ENCODE results near the gene SH3RF1.
"Not testable (repeated sequence)": the region's sequence is repeated elsewhere in the genome, so short reads cannot be mapped to it uniquely, and the experiment has no call there.

Gene SH3RF1

GRCh38 chr4:169200361-169201030 lies 70.3 kb downstream of the SH3RF1 start:
- DNase-seq (ENCODE audit: low read depth) = no peak

DNA sequence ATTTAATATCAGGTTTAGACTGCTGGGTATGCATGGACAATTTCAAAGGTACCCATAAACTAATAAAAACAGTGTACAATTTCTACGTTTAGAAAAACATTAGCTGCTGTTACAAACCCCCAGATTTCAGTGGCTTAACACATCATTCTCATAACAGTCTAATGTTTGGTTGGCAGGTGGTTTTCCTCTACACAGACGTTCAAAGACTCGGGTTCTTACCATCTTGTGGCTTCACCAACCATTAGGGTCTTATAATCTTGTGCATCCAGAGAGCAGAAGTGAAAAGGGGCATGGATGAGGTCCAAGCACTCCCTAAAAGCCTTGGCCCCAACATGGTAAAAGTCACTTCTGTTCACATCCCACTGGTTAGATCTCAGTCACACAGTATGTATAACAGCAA lies 71.6 kb downstream of the SH3RF1 start:
- no peak for DNase-seq (ENCODE audit: low read depth)

GRCh38 chr4:169198167-169198566 lies 72.6 kb downstream of the SH3RF1 start:
- no peak for DNase-seq (ENCODE audit: low read depth)

DNA sequence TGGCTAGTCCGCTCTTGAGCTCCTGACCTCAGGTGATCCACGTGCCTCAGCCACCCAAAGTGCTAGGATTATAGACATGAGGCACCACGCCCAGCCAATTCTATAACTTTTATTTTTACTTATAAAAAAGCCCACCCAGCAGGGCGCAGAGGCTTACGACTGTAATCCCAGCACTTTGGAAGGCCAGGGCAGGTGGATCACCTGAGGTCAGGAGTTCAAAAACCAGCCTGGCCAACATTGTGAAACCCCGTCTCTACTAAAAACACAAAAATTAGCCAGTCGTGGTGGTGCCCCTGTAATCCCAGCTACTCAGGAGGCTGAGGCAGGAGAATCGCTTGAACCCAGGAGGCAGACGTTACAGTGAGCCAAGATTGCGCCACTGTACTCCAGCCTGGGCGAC lies 73.5 kb downstream of the SH3RF1 start:
- not testable (repeated sequence) for DNase-seq (ENCODE audit: low read depth)

DNA sequence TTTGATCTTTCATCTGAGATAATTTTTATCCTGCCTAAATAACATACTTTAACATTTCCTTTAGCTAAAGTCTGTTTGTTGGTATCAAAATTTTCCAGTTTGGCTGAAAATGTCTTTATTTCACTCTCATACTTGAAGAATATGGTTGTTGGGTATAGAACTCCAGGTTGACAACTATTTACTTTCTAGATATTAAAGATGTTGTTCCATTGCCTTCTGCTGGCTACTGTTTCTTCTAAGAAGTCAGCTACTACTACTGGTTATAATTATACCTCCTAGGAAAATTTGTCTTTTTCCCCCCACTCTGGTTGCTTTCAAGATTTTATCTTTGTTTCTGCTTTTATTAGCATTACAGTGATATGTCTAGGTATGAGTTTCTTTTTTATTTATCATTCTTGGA lies 75.7 kb downstream of the SH3RF1 start:
- DNase-seq (ENCODE audit: low read depth) = no peak

DNA sequence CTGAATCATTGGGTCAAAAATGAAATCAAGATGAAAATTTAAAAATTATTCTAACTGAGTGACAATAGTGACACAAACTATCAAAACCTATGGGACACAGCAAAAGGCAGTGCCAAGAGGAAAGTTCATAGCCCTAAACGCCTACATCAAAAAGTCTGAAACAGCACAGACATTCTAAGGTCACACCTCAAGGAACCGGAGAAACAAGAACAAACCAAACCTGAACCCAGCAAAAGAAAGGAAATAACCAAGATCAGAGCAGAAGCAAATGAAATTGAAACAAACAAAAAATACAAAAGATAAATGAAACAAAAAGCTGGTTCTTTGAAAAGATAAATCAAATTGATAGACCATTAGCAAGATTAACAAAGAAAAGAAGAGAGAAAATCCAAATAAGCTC lies 80.8 kb downstream of the SH3RF1 start:
- DNase-seq (ENCODE audit: low read depth) = not testable (repeated sequence)

- DNase-seq (ENCODE audit: low read depth) = no peak
Observed at GRCh38 chr4:169189372-169189771, 81.4 kb downstream of the SH3RF1 start.

GRCh38 chr4:169188204-169188603 lies 82.6 kb downstream of the SH3RF1 start:
- no peak for DNase-seq (ENCODE audit: low read depth)

- no peak for DNase-seq (ENCODE audit: low read depth)
Observed at GRCh38 chr4:169185133-169185956, 85.4 kb downstream of the SH3RF1 start.

DNA sequence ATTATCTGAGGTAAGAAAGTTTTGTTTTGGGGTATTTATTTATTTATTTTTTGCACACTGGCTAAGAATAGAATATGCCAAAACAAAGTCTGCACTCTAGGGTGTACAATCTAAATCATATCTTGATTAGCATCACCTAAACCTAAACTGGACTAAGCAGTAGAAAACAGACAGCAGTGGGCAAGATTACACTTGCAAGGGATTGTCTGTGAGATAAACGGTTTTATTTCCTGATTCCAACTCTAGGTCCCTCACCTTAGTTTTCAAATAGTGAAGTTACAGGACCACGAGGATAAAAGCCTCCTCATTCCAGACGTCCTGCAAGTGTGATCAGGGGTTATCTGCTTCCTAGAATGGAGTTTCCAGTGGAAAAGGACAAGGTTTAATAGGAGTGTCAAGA lies 86.1 kb downstream of the SH3RF1 start:
- no peak for DNase-seq (ENCODE audit: low read depth)

GRCh38 chr4:169184236-169184635 lies 86.5 kb downstream of the SH3RF1 start:
- no peak for DNase-seq (ENCODE audit: low read depth)

DNA sequence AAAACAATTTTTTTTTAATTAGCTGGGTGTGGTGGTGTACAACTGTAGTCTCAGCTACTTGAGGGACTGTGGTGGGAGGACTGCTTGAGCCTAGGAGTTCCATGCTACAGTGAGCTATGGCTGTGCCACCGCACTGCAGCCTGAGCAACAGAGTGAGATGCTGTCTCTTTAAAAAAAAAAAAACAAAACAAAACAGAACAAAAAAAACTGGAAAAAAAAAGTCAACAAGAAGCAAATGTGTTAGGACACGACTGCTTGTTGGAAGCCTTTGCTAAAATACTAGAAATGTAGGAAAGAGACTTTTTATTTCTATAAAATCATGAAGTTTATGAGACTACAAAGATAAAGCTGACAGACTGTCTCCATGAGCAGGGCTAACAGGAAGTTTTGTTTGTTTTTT lies 87.2 kb downstream of the SH3RF1 start:
- no peak for DNase-seq (ENCODE audit: low read depth)

- no peak for DNase-seq (ENCODE audit: low read depth)
Observed at GRCh38 chr4:169179609-169180521, 90.9 kb downstream of the SH3RF1 start.

DNA sequence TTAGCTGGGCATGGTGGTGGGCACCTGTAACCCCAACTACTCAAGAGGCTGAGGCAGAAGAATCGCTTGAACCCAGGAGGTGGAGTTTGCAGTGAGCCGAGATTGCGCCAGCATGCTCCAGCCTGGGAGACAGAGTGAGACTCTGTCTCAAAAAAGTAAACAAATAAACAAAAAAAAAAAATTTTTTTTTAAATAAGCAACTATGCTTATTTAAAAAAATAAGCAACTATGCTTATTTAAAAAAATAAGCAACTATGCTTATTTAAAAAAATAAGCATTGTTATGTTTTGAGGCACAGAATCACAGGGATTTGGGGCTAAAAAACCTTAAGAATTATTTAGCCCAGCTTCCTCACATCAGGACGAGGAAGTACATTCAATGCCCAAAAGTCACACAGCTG lies 92.7 kb downstream of the SH3RF1 start:
- DNase-seq (ENCODE audit: low read depth) = not testable (repeated sequence)

GRCh38 chr4:169175476-169175875 lies 95.3 kb downstream of the SH3RF1 start:
- DNase-seq (ENCODE audit: low read depth) = no peak

GRCh38 chr4:169175035-169175434 lies 95.7 kb downstream of the SH3RF1 start:
- no peak for DNase-seq (ENCODE audit: low read depth)

DNA sequence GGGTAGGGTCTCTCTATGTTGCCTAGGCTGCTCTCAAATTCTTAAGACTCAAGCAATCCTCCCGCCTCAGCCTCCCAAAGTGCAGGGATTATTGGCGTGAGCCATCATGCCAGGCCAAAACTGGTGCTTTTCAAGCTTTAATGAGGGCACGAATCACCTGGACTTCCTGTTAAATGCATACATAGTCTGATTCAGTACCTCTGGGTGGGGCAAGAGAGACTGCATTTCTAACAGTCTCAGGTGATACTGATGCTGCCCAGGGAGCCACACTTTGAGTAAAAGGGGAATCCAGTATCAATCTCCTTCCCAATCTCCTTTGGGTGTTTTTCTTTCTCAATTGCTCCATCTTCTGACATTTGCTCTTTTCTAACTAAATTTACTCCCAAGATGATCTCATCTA lies 96.5 kb downstream of the SH3RF1 start:
- no peak for DNase-seq (ENCODE audit: low read depth)

DNA sequence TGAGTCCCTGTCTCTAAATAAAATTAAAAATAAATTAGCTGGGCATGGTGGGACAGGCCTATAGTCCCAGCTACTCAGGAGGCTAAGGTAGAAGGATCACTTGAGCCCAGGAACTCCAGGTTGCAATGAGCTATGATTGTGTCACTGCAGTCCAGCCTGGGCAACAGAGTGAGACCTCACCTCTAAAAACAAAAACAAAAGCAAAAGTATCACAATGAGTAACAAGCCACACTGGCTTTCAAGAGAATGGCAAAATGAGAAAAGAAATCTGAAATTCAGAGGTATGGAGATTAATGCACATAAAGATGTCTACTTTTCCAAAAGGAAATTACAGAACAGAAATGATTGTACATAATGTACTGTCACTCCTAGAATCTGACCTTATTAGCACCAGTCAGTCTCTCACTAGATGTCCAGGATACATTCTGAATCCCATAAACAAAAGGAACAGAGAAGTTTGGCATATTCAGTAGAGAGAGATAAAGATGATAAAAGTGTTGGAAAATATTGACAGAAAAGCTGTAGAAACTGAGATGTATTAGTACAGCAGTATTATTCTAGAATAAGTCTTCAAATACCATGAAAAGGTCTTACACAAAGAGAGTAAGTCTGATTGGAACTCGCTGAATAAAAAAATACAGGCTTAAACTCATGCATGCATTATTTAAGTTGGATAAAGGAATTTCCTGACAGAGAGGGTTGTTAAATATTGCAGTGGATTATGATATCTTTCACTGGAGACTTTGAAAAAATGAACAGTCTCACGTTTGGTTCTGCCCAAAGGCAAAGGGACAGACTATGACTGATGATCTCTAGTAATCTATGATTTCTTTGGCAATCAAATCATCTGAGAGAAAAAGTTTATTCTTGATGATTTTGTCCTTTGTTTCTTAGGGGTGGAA lies 102.5 kb downstream of the SH3RF1 start:
- DNase-seq (ENCODE audit: low read depth) = no peak

DNA sequence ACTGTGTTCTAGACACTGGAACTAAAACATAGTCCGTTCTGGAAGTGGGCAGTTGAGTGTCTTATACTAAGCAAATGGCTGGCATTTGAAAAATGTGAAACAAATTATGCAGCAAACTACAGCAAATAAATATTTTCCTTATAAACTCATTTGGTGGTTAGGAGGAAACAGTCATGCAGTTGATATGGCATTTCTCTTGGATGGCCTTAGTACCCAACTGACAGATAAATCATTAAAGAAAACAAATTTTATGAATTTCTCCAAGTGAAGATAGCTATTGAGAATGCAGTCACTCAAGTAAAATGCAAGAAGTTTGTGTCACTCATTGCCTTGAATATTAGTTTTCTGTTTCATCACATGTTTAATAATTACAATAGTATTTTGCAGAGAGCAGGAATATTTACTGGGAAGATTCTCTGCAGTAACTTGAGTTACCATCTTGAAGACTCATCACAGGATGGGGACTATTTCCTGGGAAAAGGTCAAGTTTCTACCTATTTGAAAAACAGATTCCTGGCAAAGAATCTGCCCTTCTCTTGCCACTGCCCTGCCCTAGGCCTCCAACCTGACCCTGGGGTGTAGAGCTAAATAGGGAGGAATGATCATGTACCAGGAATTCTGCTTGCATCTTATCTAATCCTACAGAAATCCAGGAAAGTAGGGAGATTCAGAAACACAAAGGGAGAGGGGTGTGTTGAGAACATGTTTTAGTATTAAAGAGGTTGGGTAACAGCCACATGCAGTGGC lies 105.9 kb downstream of the SH3RF1 start:
- DNase-seq (ENCODE audit: low read depth) = no peak

DNA sequence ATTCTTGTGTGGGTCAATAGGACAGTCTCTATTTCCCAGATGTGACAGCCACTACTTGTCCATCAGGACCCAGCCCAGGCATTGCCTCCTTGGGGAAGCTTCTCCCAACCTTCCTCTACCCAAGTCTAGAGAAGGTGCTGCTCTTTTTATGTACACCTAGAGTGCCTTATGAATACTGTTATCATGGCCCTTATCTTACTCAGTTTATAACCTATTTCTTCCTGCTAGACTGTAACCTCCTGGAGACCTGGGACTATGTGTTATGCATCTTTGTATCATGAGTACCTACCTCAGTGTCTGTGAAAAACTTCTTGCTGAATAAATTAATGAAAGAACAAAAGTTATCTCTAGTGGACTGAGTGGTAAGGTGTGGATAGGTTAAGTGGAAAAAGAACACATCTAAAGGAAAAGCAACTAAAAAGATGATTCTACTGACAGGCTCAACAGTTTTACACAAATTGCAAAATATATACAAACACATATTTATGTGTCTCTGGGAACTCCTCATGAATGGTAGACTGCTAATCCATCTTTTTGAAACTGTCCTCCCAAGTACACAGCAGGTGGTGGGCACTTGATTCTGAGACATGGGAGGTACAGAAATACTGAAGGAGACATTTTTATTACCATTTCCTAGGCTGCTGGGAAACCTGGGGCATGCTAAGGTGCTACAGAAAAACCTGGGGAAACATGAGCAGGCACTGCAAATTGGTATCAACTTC lies 106.6 kb downstream of the SH3RF1 start:
- DNase-seq (ENCODE audit: low read depth) = no peak

All from activated T-cell treated with anti-CD3 and anti-CD28 coated beads for 24 hours (primary cell).